Mesothelial cell of epicardium (in vitro differentiated cells): ENCODE results near the gene MEGF11. TPM values are rescaled to one million over a fixed set of nuclear protein-coding genes. Genes with fewer than 3 reads are reported as not detected.
"Not testable (repeated sequence)": the region's sequence is repeated elsewhere in the genome, so short reads cannot be mapped to it uniquely, and the experiment has no call there.

Experiments
- DNase-seq, 2 experiments: peaks; one replicate each; pipeline ENCODE4 v3.0.0; 2021; ENCODE audit warnings: low spot score in 2 of 2; ENCODE audit not compliant: unreplicated experiment in 2 of 2
- H3K27ac Mint-ChIP-seq: 2 replicates; pipeline ENCODE4 v1.8.0; 2021; ENCODE audit warnings: mixed read lengths
- H3K27me3 Mint-ChIP-seq: 2 replicates; pipeline ENCODE4 v1.8.0; 2021; ENCODE audit warnings: low read depth, mixed read lengths
- H3K36me3 Mint-ChIP-seq: 2 replicates; pipeline ENCODE4 v1.8.0; 2021; ENCODE audit warnings: mixed read lengths
- H3K4me1 Mint-ChIP-seq: 2 replicates; pipeline ENCODE4 v1.8.0; 2021; ENCODE audit warnings: mixed read lengths
- H3K4me3 Mint-ChIP-seq: 2 replicates; pipeline ENCODE4 v1.8.0; 2021; ENCODE audit warnings: mild to moderate bottlenecking, moderate library complexity, mixed read lengths
- H3K9me3 Mint-ChIP-seq: 2 replicates; pipeline ENCODE4 v1.8.0; 2021; ENCODE audit warnings: mixed read lengths
- total RNA-seq: library from RNA; stranded (reverse); gene quantifications from 3 replicates; pipeline ENCODE4 v1.2.1, GENCODE V29; 2021
- TF ChIP-seq, protein P1 (sequence below): fragments of 200-600 bp; sonication (generic); IDR thresholded peaks from one replicate; pipeline ENCODE4 v1.5.0; 2021; ENCODE audit warnings: antibody characterized with exemption; ENCODE audit not compliant: unreplicated experiment

The MEGF11 gene
- total RNA-seq, 1 donor from 2014 or later = 3.7 TPM

DNA sequence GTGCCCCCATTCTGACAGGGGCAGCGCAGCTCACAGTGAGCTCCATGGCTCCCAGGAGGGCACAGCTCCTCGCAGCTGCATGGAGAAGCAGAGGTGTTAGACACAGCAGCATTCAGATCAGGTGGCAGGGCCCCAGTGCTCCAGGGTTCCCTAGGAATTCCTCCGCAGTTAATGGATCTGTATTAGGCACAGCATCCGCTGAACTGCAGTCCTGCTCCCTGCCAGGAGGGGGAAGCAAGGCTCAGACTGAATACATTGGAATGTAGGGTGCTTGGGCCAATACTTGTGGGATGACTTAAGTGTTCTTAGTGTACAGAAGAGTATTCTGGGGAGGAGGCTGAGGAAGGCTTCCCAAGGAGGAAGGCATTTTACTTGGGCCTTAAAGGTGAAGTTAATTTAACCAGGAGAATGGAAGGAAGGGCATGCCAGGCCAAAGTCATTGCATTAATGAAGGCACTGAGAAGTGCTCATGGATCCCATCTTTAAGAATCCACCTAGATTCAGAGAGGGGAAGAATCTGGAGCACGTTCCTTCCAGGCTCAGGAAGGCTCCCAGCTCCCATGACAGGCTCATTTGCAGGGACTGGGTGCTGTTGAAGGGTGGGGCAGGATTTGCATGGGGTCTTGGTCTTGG, 272.6 kb downstream of the MEGF11 start:
- Mint-ChIP-seq H3K36me3 (no peaks in the 10 kb centered on the region), H3K4me3 (no peak overlapping the region), H3K9me3 (no peaks in the 10 kb centered on the region), H3K27me3 (peaks cover 51% of the 10 kb centered on the region), H3K4me1 (peaks cover 17% of the 10 kb centered on the region), H3K27ac (no peak overlapping the region)
- DNase-seq = peak; percentile 43 to 69
- TF ChIP-seq, protein P1, sequence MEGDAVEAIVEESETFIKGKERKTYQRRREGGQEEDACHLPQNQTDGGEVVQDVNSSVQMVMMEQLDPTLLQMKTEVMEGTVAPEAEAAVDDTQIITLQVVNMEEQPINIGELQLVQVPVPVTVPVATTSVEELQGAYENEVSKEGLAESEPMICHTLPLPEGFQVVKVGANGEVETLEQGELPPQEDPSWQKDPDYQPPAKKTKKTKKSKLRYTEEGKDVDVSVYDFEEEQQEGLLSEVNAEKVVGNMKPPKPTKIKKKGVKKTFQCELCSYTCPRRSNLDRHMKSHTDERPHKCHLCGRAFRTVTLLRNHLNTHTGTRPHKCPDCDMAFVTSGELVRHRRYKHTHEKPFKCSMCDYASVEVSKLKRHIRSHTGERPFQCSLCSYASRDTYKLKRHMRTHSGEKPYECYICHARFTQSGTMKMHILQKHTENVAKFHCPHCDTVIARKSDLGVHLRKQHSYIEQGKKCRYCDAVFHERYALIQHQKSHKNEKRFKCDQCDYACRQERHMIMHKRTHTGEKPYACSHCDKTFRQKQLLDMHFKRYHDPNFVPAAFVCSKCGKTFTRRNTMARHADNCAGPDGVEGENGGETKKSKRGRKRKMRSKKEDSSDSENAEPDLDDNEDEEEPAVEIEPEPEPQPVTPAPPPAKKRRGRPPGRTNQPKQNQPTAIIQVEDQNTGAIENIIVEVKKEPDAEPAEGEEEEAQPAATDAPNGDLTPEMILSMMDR = peak; percentile 81

DNA sequence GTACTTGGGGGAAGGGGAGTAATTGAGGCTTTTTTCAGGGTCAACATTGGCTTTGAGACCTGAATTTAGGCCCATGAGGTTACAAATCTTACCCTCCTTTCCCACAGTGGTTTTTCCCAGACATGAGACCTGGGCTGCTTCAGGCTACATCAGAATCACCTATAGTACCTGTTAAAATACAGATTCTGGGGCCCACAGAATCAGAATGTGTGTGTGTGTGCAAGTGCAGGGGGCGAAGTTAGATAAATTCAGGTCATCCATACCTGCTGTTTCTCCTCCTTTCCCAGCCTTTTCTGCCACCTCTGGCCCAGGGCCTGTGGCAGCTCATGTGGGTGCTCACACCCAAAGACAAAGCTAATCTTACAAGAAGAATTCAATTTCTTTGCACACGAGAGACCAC, 273.7 kb downstream of the MEGF11 start:
- Mint-ChIP-seq H3K4me3 (no peak overlapping the region), H3K9me3 (no peaks in the 10 kb centered on the region), H3K27ac (no peak overlapping the region), H3K27me3 (peaks cover 45% of the 10 kb centered on the region), H3K4me1 (peaks cover 17% of the 10 kb centered on the region), H3K36me3 (no peaks in the 10 kb centered on the region)
- TF ChIP-seq, protein P1 = no peak
- no peak for DNase-seq

DNA sequence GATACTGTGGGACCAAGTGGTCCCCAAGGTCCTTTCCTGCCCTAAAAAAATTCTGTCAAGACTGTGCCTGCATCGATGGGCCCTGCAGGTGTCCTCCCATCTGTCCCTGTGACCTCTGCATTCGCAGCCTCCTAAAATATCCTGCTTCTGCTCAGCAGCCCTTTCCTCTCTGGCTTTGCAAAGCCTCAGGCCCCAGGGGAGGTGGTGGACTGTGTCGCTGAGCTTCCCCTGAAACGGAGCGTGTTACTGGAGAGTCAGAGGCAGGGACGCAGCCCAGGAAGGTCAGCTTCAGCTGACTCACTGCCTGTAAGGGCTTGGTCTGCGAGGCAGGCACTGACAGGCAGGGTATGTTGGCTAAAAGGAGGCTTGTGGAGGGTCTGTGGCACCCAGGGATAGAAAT, 274.2 kb downstream of the MEGF11 start:
- H3K4me3 Mint-ChIP-seq = no peak overlapping the region
- H3K27me3 Mint-ChIP-seq = peaks cover 44% of the 10 kb centered on the region
- DNase-seq = no peak
- peaks cover 17% of the 10 kb centered on the region for H3K4me1 Mint-ChIP-seq
- H3K36me3 Mint-ChIP-seq = no peaks in the 10 kb centered on the region
- H3K27ac Mint-ChIP-seq = no peak overlapping the region
- H3K9me3 Mint-ChIP-seq = no peaks in the 10 kb centered on the region
- TF ChIP-seq, protein P1 = no peak

DNA sequence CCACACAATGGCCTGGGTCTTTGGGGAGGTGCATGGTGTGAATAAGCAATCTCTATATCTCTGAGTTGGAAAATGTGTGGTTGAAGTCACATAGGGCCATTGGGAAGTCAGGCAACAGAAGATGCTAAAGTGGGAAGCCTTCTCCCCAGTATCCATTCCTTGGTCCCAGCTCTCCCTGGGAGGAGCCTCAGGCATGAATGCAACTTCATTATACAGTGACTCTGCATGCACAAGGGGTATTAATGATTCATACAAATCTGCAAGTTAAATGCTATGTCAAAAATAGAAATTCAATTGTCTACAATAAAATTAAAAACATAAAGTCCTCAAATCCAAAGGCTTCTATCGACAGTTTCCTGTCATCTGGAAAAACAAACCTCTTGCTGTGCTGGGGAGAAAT, 275.4 kb downstream of the MEGF11 start:
- Mint-ChIP-seq H3K36me3 (no peaks in the 10 kb centered on the region), H3K27me3 (peaks cover 36% of the 10 kb centered on the region), H3K4me3 (no peak overlapping the region), H3K27ac (no peak overlapping the region), H3K9me3 (no peaks in the 10 kb centered on the region), H3K4me1 (peaks cover 19% of the 10 kb centered on the region)
- DNase-seq = no peak
- TF ChIP-seq, protein P1 = no peak

DNA sequence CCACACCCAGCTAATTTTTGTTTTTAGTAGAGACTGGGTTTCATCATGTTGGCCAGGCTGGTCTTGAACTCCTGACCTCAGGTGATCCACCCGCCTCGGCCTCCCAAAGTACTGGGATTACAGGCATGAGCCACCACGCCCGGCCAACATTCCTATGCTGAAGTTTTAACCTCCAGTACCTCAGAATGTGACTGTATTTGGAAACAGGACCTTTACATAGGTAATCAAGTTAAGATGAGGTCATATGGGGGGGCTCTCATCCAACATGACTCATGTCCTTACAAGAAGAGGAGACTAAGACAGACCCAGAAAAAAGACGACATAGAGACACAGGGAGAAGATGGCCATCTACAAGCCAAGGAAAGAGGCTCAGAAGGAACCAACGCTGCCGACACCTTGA, 277.4 kb downstream of the MEGF11 start:
- not testable (repeated sequence) for H3K4me3 Mint-ChIP-seq, H3K27ac Mint-ChIP-seq, H3K36me3 Mint-ChIP-seq, H3K9me3 Mint-ChIP-seq, H3K4me1 Mint-ChIP-seq, DNase-seq
- peaks cover 29% of the 10 kb centered on the region for H3K27me3 Mint-ChIP-seq

DNA sequence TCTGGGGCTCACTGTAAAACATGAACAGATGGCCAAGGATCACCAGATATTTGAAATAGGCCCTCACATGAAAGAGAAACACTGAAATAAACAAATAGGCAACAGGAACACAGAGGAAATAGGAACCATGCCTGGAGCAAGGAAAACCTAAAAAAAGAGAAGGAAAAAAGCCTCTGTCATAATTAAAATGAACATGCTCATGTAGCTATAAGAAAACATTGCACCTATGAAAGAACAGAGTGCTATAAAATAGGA, 281.9 kb downstream of the MEGF11 start:
- peaks cover 2% of the 10 kb centered on the region for H3K4me1 Mint-ChIP-seq
- TF ChIP-seq, protein P1 = no peak
- no peaks in the 10 kb centered on the region for H3K36me3 Mint-ChIP-seq
- peaks cover 47% of the 10 kb centered on the region for H3K27me3 Mint-ChIP-seq
- no peaks in the 10 kb centered on the region for H3K9me3 Mint-ChIP-seq
- H3K27ac Mint-ChIP-seq = no peak overlapping the region
- H3K4me3 Mint-ChIP-seq = no peak overlapping the region
- no peak for DNase-seq
